ENCODE measurements around the gene ATP10A.

The ATP10A gene, protein sequence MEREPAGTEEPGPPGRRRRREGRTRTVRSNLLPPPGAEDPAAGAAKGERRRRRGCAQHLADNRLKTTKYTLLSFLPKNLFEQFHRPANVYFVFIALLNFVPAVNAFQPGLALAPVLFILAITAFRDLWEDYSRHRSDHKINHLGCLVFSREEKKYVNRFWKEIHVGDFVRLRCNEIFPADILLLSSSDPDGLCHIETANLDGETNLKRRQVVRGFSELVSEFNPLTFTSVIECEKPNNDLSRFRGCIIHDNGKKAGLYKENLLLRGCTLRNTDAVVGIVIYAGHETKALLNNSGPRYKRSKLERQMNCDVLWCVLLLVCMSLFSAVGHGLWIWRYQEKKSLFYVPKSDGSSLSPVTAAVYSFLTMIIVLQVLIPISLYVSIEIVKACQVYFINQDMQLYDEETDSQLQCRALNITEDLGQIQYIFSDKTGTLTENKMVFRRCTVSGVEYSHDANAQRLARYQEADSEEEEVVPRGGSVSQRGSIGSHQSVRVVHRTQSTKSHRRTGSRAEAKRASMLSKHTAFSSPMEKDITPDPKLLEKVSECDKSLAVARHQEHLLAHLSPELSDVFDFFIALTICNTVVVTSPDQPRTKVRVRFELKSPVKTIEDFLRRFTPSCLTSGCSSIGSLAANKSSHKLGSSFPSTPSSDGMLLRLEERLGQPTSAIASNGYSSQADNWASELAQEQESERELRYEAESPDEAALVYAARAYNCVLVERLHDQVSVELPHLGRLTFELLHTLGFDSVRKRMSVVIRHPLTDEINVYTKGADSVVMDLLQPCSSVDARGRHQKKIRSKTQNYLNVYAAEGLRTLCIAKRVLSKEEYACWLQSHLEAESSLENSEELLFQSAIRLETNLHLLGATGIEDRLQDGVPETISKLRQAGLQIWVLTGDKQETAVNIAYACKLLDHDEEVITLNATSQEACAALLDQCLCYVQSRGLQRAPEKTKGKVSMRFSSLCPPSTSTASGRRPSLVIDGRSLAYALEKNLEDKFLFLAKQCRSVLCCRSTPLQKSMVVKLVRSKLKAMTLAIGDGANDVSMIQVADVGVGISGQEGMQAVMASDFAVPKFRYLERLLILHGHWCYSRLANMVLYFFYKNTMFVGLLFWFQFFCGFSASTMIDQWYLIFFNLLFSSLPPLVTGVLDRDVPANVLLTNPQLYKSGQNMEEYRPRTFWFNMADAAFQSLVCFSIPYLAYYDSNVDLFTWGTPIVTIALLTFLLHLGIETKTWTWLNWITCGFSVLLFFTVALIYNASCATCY (N-terminal part only)

DNA sequence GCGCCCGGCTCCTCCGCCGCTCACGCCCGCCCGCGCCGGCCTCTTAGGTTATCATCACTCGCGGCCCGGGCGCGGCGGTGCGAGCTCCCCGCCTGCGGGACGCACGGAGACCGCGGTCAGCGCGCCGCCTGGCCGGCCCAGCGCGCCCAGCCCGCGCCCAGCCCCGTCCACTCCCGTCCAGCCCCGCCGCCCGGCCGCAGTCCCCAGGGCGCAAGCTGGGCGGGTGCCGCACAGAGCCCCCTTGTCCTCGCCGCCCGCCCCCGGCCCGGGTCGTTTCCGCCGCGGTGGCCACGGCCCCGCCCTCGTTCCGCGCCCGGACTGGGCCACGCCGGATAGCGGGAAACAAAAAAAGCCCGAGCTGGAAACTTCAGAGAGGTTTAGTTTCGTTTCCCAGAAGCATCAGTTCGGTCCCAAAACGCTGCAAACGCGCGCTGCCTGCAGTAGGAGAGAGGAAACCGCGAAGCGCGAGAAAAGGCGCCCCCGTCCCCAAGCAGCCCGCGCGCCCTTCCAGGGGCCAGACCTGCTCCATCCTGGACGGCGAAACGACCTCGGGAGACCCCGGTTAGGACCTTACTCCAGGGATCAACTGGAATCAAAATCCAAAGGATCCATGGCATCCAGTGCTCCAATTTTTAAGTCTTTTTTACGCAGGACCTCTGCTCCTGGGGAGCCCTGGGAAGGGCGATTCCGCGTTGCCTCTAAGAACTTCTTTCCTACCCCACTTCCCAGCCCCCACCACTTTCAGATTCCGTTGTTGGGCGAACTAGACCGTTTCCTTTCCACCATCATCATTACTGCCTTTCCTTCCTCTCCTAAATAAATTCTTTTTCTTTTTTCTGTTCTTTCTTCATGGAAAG, at the start of gene ATP10A:
Gene ATP10A, minus strand, starts transcription at position 217 of the 857 bp plus-strand sequence. CDS start 231 bp downstream, outside the sequence.
- DNase-seq (ENCODE audit: low spot score): no peak

DNA sequence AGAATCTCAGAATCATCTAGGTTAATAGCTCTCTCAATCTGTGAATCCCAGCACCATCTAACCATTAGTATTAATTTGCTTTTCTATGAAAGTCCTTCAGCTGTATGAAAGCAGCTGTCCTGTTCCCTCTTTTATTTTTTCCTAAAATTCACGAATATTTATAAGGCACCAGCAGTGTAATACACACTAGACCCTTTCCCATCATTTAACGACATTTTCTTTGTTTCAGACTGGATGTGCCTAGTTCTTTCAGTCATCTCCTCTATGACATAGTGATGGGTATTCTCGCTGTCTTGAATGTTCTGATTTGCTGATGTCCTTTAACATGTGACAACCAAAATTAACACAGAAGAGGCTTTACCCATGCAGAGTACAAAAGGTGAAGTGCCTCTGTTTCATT, 48.9 kb upstream of the ATP10A start:
- no peak for DNase-seq (ENCODE audit: low spot score)

DNA sequence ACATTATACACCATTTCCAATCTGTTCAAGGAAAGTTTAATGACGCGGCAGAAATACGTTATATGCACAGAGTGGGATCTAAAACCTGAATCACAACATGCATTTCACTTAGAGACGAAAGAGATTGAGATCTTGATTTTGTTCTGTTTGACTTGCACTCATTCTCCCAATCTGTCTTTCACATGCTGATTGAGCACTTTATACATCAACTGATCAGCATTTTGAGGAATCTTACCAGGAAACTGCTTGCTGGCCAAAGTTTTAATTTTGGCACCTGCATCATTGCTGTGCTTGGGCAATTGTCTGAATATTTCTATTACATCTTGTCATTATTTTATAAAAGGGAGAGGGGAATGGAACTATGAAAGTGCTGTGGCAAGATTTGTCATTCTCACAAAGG, 47.7 kb upstream of the ATP10A start:
- DNase-seq (ENCODE audit: low spot score): no peak

DNA sequence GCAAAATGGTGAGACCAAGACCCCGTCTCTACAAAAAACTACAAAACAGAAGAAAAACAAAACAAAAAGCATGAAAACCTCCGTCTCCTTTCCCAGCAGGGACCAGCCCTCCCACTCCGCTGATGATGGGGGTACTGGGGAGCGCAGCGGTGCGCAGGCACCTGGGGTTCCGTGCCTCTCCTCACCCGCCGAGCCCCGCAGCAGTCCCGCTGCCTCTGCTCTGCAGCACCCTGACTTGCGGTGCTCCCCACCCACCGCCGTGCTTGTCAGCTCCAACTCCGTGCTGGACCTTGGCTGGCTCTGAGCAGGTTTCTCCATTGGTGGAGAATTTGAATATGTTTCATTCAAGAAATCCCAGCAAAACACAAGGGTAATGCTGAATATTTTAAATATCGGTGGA, 46.7 kb upstream of the ATP10A start:
- no peak for DNase-seq (ENCODE audit: low spot score)

DNA sequence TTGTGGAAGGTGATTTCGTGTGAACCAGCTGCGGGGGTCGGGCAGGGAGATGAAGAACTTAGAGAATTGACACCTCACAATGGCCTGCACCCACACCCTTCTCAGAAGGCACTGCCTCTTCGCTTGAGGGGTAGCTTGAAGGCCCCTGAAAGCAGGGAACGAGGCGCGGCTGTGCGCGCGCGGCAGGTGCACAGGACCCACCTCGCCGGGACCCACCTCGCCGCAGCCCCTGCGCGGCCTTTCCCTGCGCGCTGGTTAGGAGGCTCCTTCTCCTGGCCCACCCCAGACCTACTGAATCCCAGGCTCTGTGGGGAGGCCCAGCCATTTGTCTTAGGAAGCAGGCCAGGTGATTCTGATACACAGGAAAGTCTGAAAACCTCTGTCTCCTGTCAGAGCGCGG, 46.2 kb upstream of the ATP10A start:
- no peak for DNase-seq (ENCODE audit: low spot score)

DNA sequence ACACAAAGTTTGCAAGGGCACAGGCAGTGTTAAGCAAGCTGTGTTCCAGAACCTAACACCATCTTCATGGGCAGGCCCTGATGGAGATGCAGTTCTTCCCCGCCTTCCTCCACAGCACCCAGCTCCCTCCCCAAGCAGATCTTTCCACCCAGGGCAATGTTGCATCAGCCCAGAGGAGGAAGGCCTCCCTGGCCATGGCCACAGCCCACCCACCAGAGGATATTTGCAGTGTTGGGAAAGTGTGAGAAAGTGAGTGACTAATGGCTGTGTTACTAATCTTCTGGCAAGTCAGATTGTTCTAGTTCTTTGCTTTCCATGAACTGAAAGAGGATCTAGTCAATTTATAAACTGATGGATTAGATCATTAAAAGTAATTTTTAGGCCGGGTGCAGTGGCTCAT, 42.0 kb upstream of the ATP10A start:
- DNase-seq (ENCODE audit: low spot score): no peak

DNA sequence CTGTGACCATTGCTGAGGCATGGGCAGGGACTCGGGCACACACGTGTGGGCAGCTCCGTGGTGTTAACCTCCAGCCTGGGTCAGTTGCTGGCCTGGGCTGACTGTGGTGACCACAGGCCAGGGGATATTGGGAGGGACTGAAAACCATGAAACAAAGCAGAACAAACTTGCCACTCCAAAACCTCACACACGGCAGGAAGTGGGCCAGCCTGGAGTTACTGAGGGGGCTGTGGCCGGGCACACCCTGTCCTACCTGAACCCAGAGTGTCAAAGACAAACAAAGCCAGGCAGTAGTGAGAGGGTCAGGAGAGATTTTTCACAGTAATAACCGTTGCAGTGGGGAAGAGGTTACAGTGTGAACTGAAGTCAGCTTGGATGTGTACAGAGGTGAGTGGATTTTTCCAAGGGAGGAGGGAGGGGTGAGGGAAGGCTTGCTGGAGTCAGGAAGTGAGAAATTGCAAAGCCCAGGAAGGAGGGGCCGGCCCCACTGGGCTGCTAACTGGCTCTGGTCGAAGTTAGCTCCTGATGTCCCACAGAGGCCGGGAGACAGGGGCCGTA, 40.0 kb upstream of the ATP10A start:
- peak; percentile 79 for DNase-seq (ENCODE audit: low spot score)

DNA sequence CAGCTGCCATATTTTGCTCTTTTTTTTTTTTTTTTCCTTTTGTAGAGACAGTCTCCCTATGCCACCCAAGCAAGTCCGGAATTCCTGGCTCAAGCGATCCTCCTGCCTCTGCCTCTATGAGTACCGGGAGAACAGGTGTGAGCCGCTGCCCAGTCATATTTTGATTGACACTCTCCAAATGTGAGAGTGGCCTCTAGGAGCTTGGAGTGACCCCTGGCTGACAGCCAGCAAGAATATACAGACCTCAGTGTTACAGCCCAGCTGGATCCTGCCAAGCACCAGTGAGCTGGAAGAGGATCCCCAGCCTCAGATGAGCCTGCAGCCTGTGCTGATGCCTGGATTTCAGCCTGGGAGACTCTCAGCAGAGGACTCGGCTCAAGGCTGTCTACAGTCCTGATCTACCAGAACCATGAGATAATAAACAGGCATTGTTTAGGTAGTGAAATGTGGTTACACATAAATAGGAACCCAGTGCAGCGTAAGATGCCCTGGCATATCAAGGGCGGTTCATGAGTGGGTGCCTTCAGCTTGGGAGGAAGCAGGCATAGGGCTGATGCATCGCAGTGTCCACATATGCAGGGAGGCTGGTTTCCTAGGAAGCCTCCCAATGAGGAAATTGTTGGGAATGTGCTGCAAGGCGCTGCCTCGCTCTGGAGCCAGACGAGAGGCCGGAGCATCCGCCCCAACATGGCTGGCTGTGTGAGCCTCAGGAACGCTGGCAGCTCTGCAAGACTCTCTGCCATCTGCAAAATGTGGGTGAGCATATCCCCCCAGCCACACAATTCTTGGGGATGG, 38.9 kb upstream of the ATP10A start:
- no peak for DNase-seq (ENCODE audit: low spot score)

DNA sequence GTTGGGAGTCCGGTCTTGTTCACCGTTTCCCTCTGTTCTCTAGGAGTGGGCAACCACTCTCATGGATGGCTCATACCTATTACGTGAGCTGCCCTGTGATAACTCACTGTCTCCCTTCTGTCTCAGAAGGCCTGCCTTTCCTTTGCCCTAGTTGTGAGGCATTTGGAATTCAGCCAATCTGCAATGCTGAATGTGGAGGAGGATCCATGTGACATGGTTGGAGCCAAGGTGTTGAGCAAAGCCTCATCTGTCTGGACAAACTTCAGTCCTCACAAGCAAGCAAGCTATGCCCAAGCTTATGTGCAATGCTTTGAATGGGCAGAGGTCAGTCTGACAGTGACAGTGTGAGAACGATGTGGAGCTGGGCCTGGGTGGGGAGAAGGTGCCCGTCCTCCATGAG, 37.8 kb upstream of the ATP10A start:
- DNase-seq (ENCODE audit: low spot score): no peak

DNA sequence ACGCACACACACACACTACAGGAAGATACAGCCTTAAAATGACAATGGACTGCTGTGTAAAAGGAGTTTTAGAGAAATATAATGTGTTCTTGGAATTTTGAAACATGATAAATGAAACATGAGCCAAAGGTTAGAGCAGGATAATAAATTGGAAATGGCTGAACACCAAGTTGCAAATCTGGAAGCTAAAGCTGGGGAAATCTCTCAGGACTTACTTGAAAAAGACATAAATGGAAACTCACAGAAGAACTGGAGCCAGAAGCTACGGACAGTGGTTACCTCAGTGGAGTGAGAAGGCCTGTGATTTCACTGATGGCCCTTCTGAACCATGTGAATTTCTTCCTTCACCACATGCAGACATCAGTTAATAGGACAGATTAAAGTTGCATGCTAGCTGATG, 37.3 kb upstream of the ATP10A start:
- no peak for DNase-seq (ENCODE audit: low spot score)

DNA sequence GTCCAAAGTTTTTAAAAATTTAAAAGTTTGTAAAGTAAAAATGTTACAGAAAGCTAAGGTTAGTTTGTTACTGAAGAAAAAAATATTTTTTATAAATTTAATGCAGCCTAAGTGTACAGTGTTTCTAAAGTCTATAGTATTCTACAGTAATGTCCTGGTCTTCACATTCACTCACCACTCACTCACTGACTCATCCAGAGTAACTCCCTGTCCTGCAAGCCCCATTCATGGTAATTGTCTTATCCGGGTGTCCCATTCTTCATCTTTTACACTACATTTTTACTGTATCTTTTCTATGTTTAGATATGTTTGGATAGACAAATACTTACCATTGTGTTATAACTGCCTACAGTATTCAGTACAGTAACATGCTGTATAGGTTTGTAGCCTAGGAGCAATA, 36.7 kb upstream of the ATP10A start:
- DNase-seq (ENCODE audit: low spot score): no peak

DNA sequence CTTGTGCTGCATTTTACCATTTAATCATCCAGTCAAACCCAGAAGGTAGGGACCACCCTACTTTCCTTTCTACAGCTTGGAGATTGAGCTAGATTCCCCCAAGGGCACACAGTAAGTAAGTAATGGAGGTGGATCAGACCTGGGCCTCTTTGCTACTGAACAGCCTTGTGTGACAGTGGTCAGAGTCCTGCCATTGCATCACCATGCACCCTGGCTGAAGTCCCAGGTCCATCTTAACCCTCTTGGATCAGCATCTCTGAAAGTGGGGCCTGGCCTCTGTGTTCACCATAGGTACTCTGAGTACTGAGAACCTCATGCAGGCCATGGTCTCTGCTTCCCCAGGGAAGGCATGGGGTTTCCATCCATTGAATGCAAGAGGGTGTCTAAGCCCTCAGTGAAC, 34.5 kb upstream of the ATP10A start:
- DNase-seq (ENCODE audit: low spot score): no peak

DNA sequence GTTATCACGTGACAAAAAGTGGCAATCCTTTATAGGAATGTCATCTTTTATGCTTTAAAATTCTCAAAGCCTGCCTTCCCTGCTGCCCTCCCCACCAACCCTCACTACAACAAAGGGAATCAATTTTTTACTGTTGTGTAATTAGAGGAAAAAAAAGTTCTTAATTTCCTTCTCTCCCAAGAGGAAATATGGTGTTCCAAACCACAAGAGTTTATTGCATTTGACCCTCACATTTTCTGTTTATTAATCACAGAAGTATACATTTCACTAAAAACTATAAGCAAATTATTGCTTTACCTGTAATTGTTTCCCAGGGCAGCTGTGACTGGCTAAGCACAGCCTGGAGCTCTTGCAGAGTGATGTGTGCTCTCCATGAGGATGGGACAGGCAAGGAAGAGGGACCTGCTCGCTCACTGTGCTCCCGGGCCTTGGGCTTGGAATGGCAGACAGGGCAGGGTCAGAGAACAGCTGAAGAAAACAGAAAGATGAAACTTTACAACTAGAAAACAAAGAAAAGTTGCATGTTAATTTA, 31.3 kb upstream of the ATP10A start:
- DNase-seq (ENCODE audit: low spot score): no peak

DNA sequence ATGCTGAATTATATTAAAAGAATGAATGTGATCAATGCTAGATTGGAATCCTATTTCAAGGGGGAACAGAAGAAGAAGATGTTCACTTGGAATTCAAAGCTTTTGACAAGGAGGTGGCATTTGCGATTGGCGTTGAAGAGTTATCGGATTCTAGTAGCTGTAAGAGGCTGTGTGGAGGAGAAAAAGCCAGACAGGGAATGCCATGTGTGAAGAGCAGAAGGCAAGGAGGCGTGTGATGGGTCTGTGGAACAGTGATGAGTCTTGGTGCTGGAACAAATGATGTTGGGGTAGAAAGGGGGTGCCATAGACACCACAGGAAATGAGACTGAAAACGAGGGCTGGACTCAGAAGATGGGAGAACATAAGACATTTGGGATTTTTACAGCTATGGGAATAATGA, 30.5 kb upstream of the ATP10A start:
- DNase-seq (ENCODE audit: low spot score): no peak

DNA sequence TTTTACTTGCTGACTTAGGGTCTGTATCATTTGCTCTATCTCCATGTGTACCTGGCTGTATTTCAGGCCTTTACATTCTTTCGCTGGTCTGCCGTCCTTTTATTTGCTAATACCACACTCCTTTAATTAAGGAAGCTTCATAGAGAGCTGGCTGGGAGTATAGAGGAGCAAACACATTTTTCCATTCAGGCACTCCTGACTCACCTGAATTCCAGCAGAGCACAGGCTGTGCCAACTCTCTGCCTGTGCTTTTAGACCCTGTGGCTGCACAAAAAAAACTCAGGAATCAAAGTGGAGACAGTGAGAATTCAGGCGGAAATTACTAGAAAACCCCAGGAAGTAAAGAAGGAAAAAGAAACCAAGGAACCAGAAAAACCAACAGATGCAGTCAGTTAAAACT, 29.0 kb upstream of the ATP10A start:
- no peak for DNase-seq (ENCODE audit: low spot score)

DNA sequence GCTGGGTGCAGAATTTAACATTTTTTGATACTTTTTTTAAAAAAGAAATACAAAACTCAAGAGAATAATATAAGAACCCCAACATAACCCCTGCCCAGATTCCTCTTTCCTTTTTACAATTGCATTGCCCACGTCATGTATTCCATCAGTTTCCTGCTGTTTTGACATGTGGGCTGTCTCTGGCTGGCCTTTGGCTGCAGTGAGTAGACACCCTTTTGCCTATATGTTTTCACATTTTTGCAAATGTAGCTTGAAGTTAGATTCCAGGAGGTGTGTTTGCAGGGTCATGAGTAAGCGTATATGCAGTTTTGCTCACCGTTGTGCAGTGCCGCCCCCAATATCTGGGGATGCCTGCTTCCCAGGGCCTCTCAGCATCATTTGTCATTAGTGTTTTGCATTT, 28.0 kb upstream of the ATP10A start:
- DNase-seq (ENCODE audit: low spot score): no peak

DNA sequence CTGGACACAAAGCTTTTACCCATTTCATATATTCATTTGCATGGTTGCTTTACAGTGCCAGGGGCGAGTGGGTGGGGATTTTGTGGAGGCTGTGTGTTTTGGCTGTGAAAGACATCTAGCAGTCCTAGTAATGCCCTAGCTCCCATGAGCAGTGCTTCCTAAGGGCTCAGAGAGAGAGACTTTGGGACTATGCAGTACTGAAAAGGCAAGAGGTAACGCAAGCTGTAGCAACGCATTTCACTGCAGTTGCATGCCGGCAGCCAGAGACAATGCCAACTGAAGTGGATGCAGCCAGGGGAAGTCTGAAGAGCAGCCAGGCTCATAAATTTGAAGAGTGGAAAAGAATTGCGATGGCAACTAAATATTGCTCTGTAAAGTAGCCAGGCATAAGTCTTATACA, 27.4 kb upstream of the ATP10A start:
- DNase-seq (ENCODE audit: low spot score): no peak

DNA sequence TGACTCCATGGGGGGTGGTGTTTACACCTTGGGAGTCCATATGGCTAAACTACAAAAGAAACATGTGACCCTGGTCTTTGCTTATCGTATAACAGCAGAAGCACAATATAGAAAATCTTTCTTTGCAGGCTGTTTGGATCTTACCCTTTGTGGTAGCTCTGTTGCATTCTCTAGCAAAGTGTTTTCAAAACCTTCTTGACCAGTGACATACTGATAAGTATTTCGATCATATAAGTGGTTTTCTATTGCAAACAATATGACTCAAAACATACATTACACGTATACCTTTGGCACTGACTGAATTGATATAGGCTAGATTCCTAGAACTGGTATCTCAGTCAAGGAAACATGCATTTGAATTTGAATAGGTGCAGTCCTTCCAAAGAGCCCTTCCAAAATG, 24.7 kb upstream of the ATP10A start:
- no peak for DNase-seq (ENCODE audit: low spot score)

DNA sequence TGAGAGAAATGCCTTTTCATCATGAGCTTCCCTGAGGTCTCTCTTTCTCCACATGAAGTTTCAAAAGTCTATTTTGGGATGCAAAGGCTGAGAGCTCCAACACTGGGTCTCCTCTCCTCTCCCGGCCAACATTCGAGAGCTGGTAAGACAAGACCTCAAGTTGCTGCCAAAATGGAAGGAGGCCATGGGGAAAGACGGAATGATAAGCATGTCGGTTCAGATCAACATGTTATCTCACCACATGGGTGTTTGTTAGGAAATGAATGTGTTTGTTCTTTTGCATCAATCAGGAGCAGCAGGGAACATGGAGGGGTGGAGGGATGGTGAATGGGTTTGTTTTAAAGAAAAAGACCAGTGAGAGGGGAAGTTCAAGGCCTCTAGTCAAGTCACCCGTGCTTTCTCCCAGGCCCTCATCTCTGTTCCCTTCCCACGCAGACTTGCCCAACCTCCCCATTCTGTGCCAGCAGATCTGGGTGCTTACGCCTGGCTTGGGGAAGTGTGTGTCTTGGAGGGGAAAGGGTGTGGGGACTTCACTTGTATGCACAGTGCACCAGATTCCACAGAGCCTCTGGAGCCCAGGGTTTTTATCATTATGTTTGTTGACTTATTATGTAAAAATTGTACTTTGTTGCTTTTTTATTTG, 23.5 kb upstream of the ATP10A start:
- DNase-seq (ENCODE audit: low spot score): no peak

DNA sequence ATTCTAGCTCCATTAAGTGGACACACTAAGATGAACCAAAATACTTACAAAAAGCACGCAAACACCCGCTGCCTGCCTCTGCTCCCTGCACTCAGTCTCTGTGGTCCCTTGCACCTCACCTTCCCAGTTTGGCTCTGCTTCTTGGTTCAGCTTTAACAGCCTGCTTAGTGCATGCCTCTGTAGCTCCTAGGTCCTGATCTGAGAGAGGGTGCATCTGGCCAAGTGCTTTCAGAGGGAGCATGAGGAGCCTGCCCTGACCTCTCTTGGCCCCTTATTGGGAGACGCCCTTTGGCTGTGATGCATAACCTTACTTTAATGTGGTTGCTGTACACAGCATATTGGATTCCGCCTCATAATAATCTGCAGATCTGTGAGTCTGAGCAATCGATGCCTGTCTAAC, 21.2 kb upstream of the ATP10A start:
- no peak for DNase-seq (ENCODE audit: low spot score)
